NCI-H146 treated with DMSO at 0.1 percent for 48 hours (cell line): ENCODE results near the gene DUSP5.
A peak's percentile ranks its signal among the peaks of the same experiment; 100 is the strongest.
"Not testable (repeated sequence)": the region's sequence is repeated elsewhere in the genome, so short reads cannot be mapped to it uniquely, and the experiment has no call there.

Source experiments
- DNase-seq: peaks from one replicate; lab custom pipeline; 2025; ENCODE audit not compliant: unreplicated experiment; lab: John Stamatoyannopoulos, UW

DUSP5 gene, protein sequence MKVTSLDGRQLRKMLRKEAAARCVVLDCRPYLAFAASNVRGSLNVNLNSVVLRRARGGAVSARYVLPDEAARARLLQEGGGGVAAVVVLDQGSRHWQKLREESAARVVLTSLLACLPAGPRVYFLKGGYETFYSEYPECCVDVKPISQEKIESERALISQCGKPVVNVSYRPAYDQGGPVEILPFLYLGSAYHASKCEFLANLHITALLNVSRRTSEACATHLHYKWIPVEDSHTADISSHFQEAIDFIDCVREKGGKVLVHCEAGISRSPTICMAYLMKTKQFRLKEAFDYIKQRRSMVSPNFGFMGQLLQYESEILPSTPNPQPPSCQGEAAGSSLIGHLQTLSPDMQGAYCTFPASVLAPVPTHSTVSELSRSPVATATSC

GRCh38 chr10:110497438-110498086 is at the start of gene DUSP5:
Gene DUSP5, plus strand, starts transcription at chr10:110497907. Its CDS starts 215 bp downstream, at chr10:110498122.
- DNase-seq: peak; percentile 78

DNA sequence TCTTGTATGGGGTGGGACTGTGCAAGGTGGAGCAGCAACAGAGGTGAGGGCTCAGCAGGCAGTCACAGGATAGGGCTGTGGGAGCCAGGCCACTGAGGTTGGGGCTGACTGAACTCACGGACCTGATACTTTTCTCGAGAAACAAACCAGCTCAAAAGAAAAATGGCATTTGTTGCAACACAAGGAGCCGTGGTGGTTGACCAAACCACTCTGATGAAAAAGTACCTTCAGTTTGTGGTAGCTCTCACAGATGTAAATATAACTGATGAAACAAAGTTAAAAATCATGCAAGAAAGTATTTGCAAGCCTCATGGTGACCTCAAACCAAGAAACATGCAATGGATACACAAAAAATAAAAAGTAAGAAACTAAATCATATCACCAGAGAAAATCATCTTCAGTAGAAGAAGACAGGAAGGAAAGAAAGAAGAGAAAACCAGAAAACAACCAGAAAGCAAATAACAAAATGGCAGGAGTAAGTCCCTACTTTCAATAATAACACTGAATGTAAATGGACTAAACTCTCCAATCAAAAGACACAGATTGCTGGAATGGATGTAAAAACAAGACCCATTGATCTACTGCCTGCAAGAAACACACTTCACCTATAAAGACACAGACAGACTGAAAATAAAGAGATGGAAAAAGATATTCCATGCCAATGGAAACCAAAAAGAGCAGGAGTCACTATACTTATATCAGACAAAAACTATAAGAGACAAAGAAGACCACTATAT is 48.9 kb upstream of the DUSP5 start:
- DNase-seq: no peak

GRCh38 chr10:110455446-110455845 is 42.3 kb upstream of the DUSP5 start:
- no peak for DNase-seq

GRCh38 chr10:110456046-110456445 is 41.7 kb upstream of the DUSP5 start:
- no peak for DNase-seq

GRCh38 chr10:110456523-110457091 is 41.1 kb upstream of the DUSP5 start:
- DNase-seq: no peak

GRCh38 chr10:110457851-110458250 is 39.9 kb upstream of the DUSP5 start:
- no peak for DNase-seq

DNA sequence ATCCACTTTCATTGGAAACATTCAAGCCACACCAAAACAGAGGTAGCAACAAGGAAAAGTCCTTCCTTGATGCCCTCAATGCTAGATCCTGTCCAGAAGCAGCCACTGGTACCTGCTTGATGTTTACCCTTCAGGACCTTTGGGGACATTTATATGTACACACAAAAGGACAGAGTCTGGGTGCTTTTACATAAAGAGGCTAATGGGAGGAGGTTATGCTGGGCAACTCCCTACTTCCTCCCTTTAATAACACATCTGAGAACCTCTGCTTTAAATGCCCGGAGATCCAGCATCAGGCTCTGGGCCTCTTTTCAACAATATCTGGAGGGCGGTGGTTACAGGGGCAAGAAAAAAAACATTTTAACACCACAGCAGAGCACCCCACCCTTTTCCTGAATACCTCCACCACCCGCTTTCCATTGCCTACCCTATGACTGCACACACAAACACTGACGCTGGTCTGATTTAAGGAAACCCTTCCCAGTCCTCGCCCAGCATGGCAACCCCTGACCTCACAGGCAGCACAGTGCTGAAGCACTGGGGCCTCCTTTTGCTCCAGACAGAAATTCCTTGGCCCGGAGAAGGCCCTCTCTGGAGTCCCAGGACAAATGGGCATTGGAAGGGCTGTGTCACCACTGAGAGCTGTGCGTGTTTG is 39.3 kb upstream of the DUSP5 start:
- no peak for DNase-seq

DNA sequence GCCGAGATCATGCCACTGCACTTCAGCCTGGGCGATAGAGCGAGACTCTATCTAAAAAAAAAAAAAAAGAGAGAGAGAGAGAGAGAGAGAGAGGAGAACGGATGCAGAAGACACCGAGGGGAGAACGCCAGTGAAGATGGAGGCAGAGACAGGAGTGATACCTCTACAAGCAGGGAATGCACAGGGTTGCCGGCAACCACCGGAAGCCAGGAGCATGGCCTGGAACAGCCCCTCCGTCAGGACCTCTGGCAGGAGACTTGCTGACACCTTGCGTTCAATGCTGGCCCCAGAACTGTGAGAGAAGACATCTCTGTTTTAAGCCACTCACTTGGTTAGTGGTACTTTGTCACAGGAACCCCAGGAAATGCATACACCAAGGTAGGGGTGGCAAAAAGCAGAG is 38.1 kb upstream of the DUSP5 start:
- DNase-seq: no peak

GRCh38 chr10:110460111-110460809 is 37.4 kb upstream of the DUSP5 start:
- peak; percentile 5 for DNase-seq

GRCh38 chr10:110461088-110461487 is 36.6 kb upstream of the DUSP5 start:
- DNase-seq: no peak

GRCh38 chr10:110461530-110461929 is 36.2 kb upstream of the DUSP5 start:
- no peak for DNase-seq

GRCh38 chr10:110462166-110463095 is 35.3 kb upstream of the DUSP5 start:
- DNase-seq: no peak

DNA sequence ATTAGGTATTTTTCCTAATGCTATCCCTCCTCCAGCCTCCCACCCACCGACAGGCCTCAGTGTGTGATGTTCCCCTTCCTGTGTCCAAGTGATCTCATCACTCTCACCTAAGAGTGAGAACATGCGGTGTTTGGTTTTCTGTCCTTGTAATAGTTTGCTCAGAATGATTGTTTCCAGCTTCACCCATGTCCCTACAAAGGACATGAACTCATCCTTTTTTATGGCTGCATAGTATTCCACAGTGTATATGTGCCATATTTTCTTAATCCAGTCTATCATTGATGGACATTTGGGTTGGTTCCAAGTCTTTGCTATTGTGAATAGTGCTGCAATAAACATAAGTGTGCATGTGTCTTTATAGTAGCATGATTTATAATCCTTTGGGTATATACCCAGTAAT is 29.4 kb upstream of the DUSP5 start:
- DNase-seq: not testable (repeated sequence)

- not testable (repeated sequence) for DNase-seq
Observed at GRCh38 chr10:110470541-110470940, 27.2 kb upstream of the DUSP5 start.

DNA sequence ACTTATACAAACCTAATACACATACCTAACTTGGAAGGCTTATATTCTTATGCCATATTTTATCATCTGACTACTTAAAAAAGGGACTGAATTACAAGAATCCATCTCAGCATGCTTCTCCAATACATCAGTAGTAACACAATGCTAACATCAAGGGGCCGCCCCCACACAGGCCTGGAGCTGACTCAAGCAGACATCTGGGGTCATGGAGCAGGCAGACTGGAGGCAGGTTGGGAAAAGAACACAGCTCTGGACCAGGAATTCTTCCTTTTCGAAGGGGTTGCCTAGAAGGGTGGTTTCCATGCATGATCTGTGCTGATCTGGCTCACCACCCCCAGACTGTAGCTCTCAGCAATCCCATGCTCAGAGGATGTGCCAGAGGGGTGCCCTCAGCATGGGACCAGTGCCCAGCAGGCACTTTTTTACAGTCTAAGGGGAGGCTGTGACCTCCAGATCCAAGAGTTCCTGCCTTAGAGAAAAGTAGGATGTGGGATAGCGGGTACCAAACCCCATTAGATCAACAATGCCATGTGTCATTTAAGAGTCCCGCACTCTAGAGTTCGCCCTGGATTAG is 26.1 kb upstream of the DUSP5 start:
- no peak for DNase-seq

- DNase-seq: no peak
Observed at GRCh38 chr10:110474017-110474416, 23.7 kb upstream of the DUSP5 start.

DNA sequence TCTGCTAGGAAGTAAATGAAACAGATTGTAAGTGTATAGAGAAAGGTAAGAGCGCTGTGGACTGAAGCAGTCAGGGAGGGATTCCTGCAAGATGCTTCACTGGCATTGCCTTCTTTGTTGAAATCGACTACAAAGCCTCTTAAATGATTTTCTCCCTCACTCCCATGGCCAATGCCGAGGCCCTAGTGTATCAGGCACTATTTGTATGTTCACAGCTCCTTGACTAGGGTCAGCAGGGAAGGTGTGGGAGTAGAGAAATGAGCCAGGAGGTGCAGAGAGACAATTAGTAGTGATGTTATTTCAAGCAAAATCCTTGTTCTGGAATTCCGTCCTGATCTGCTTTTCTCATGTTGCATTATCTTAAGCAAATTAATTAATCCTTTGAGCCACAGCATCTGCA is 22.9 kb upstream of the DUSP5 start:
- DNase-seq: no peak

- no peak for DNase-seq
Observed at GRCh38 chr10:110475722-110476515, 21.8 kb upstream of the DUSP5 start.
